Lower lobe of right lung (tissue), 2 donors: ENCODE results near the gene GRM7. TPM values are rescaled to one million over a fixed set of nuclear protein-coding genes. Genes with fewer than 3 reads are reported as not detected.

Experiments used
- ATAC-seq, 2 donors: fragments of 200-7000 bp; cut with Tn5 transposase; one replicate each; pipeline ENCODE4 v1.9.1; 2020 to 2022; ENCODE audit warnings: mild to moderate bottlenecking in 2 of 2, moderate library complexity in 2 of 2
- DNase-seq: peaks from one replicate; pipeline ENCODE4 v3.0.0-alpha.2; 2020
- H3K27ac ChIP-seq: fragments of 200-600 bp; one replicate; pipeline ENCODE4 v1.8.0; 2022
- H3K27me3 ChIP-seq: fragments of 200-600 bp; one replicate; pipeline ENCODE4 v1.8.0; 2022; ENCODE audit warnings: low read depth
- H3K36me3 ChIP-seq: fragments of 200-600 bp; one replicate; pipeline ENCODE4 v1.8.0; 2022; ENCODE audit warnings: mild to moderate bottlenecking
- H3K4me1 ChIP-seq: fragments of 200-600 bp; one replicate; pipeline ENCODE4 v1.8.0; 2022
- H3K4me3 ChIP-seq: fragments of 200-600 bp; one replicate; pipeline ENCODE4 v1.8.0; 2022; ENCODE audit warnings: mild to moderate bottlenecking
- H3K9me3 ChIP-seq: fragments of 200-600 bp; one replicate; pipeline ENCODE4 v1.8.0; 2022
- CTCF ChIP-seq: fragments of 200-600 bp; IDR thresholded peaks from one replicate; pipeline ENCODE4 v1.8.0; 2022; ENCODE audit warnings: antibody characterized with exemption, mild to moderate bottlenecking
- intact Hi-C: fragments of 100-400 bp; cut with DNase I; formaldehyde crosslinking; loops from one replicate; pipeline ENCODE4 v1.11.0; 2022
- total RNA-seq: library from RNA; stranded (reverse); fragmentation: NEBNext Ultra II Directional; extraction: Animal tissue kit (Norgen Biotek cat#: 25700); gene quantifications from one replicate; pipeline ENCODE4 v1.2.1, GENCODE V29; 2021
- donor health status: DM: no; HTN: yes; CAD: no; lungs with severe emphysema.

Gene GRM7
- total RNA-seq, 1 donor from 2014 or later, result 0.86 TPM

GRCh38 chr3:7456386-7456785 is 595.5 kb downstream of the GRM7 start:
- H3K36me3 ChIP-seq, result no peaks in the 10 kb centered on the region
- H3K9me3 ChIP-seq, result no peaks in the 10 kb centered on the region
- DNase-seq (no peak), ATAC-seq (no peak)
- no peak for TF ChIP-seq CTCF
- no peaks in the 10 kb centered on the region for H3K4me1 ChIP-seq
- H3K27ac ChIP-seq, result no peak overlapping the region
- intact Hi-C loops, result no loop called here
- no peaks in the 10 kb centered on the region for H3K27me3 ChIP-seq
- H3K4me3 ChIP-seq, result no peak overlapping the region

- H3K4me1 ChIP-seq, result no peaks in the 10 kb centered on the region
- no peak for DNase-seq
- no peak for ATAC-seq
- H3K4me3 ChIP-seq, result no peak overlapping the region
- H3K27ac ChIP-seq, result no peak overlapping the region
- no peak for TF ChIP-seq CTCF
- H3K27me3 ChIP-seq, result no peaks in the 10 kb centered on the region
- H3K36me3 ChIP-seq, result no peaks in the 10 kb centered on the region
- H3K9me3 ChIP-seq, result no peaks in the 10 kb centered on the region
- intact Hi-C loops, result no loop called here
Observed at GRCh38 chr3:7461202-7461825, 600.4 kb downstream of the GRM7 start.

GRCh38 chr3:7469866-7470265 is 609.0 kb downstream of the GRM7 start:
- DNase-seq (no peak), ATAC-seq (no peak)
- no peak overlapping the region for H3K27ac ChIP-seq
- H3K36me3 ChIP-seq, result no peaks in the 10 kb centered on the region
- H3K4me3 ChIP-seq, result no peak overlapping the region
- intact Hi-C loops, result no loop called here
- no peaks in the 10 kb centered on the region for H3K4me1 ChIP-seq
- no peak for TF ChIP-seq CTCF
- H3K9me3 ChIP-seq, result no peaks in the 10 kb centered on the region
- H3K27me3 ChIP-seq, result no peaks in the 10 kb centered on the region

- Histone ChIP-seq H3K36me3 (no peaks in the 10 kb centered on the region), H3K9me3 (no peaks in the 10 kb centered on the region), H3K4me1 (no peaks in the 10 kb centered on the region), H3K4me3 (no peak overlapping the region), H3K27me3 (no peaks in the 10 kb centered on the region), H3K27ac (no peak overlapping the region)
- DNase-seq (no peak), ATAC-seq (no peak)
- TF ChIP-seq CTCF, result no peak
- intact Hi-C loops, result no loop called here
Observed at GRCh38 chr3:7484636-7485035, 623.7 kb downstream of the GRM7 start.

- H3K27ac ChIP-seq, result no peak overlapping the region
- no peaks in the 10 kb centered on the region for H3K4me1 ChIP-seq
- no peaks in the 10 kb centered on the region for H3K9me3 ChIP-seq
- H3K4me3 ChIP-seq, result no peak overlapping the region
- ATAC-seq (no peak), DNase-seq (no peak)
- no peak for TF ChIP-seq CTCF
- H3K27me3 ChIP-seq, result no peaks in the 10 kb centered on the region
- H3K36me3 ChIP-seq, result no peaks in the 10 kb centered on the region
- intact Hi-C loops, result no loop called here
Observed at GRCh38 chr3:7487763-7488162, 626.8 kb downstream of the GRM7 start.
